HG03097 (cell line): ENCODE results near the gene ALG14.
"Not testable (repeated sequence)": the region's sequence is repeated elsewhere in the genome, so short reads cannot be mapped to it uniquely, and the experiment has no call there.

Experiments
- ATAC-seq: cut with Tn5 transposase; IDR thresholded peaks from one replicate; pipeline ENCODE4 v1.9.1; 2021; ENCODE audit not compliant: unreplicated experiment, low FRiP score

Gene ALG14

GRCh38 chr1:95088303-95088702 is 15.6 kb upstream of the ALG14 start:
- ATAC-seq, result no peak

DNA sequence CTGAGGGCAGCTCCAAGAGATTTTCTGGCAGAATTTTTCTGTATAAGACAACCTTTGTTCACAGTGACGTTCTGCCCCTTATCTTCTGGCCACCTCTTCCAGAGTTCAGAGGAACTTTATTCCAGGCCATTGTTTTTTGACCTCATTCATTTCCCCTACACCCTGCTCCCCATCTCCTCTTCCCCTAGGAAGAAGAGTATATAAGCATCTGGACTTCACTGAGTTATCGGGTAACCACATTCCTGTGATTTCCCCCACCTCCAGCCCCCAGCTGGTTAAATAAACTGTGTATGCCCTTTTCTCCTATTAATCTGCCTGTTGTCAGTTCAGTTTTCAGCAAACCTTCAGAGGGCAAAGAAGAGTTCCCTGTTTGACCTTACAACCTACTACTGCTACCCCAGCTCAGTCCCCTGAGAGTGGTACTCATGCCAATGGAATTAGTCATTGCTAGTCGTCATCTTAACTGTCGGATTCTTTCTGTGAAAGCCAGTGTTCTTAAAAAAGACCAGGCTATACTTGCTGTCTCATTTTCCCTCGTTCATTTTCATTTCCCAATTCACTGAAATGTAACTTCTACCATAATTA is 14.3 kb upstream of the ALG14 start:
- no peak for ATAC-seq

DNA sequence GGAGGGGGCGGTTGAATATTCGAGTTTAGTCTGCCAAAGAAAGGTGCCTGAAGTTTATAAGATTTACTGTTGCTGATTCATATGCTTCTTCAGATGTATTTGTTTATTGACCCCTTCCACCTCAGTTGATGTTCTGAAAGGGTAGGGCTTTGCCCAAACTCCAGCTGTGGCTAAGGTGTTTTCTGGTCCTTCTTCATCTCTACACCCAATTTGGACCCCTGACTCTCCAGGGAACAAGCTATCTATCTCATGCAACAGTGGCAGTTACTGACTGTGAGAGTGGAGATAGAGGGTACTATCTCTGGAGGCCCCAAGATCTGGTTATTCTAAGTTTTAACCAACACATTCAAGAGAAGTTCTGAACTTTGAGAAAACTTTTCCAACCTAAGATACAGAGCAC is 12.6 kb upstream of the ALG14 start:
- no peak for ATAC-seq

DNA sequence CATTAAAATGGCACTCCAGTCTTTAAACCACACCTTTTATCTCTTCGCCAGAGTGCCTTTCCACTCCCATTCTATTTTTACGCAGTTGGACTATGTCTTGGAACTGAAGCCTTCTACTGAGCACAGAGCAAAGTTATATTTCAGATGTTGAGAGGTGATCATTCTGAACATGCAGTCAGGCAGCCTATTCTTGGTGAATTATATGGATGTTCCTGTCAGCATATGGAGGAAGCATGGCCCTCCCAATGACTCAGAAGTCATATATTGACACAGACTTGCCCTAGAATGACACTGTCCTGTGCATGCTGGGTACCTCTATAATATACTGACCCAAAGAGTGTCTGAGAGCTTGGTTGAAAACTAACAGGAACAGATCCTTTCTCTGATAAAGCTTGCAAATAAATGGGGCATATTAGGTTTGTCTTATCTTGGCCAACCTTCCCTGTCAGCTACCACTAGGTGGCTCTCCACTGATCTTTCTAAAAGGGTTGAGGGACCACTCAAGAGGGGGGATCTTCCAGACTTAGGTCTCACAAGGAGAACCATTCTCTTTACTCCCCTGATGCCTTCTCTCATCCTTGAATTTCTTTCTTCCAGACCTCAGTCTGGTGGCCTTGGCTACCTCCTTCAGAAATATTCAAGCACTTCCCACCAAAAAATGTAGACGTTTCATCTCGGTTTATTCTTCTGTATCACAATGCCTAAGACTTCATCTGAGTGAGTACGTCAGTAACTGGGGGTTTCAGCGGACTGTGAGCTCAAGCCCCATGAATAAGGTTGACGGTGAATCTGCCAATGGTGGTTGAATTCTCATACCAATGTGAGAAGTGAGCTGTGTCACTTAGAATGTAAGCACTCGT is 11.8 kb upstream of the ALG14 start:
- peak; percentile 62 for ATAC-seq

DNA sequence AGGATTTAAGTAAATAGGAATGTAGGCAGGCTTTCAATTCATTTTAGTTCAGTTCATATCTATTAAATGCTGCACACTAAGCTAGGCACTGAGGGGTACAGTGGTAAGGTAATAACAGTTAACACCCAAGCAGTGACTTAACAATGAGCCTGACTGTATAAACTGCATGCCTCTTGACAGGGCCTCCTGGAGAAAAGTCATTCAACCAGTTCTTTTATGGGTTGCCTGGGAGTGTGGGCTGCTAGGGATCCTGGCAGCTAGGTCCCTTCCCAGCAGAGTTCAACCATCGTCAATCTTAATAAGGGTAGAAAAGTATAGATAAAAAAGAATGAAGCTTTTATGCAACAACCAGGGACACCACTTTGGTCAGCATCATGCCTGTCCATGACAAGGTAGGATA is 8.1 kb upstream of the ALG14 start:
- ATAC-seq, result no peak

GRCh38 chr1:95080446-95080845 is 7.7 kb upstream of the ALG14 start:
- ATAC-seq, result no peak

DNA sequence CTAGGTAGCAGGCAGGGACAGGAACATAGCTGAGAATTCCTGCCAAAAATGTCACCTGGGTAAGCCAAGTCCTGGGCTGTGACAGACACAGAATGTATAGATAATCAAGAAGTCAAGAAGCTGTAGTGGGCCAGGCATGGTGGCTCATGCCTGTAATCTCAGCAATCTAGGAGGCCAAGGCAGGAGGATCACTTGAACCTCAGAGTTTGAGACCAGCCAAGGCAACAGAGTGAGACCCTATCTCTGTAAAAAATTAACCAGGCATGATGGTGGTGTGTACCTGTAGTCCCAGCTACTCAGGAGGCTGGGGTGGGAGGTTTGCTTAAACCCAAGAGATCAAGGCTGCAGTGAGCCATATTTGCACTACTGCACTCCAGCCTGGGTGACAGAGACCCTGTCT is 3.3 kb upstream of the ALG14 start:
- no peak for ATAC-seq

DNA sequence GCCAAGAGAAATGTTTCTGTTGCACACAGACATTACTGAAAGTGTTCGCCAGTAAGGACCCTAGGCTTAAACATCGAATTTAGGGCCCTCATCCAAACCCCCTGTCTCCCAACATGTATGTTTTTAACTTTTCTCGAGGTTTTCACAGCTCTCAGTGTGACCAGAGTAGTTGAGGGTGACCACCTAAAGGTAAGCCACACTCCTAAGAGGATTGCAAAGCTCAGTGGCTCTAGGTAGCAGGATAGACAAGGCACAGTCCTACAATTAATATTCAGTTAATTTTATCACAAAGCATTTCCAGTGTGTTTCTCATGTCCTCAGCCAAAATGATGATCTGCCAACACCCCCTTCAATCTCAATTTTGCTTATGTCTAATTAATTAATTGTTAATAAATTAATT is 695 bp upstream of the ALG14 start:
- ATAC-seq, result no peak

- ATAC-seq, result no peak
These were observed 634 bp downstream of the ALG14 start for GRCh38 chr1:95072117-95072516.

- ATAC-seq, result no peak
These were observed 1.2 kb downstream of the ALG14 start for GRCh38 chr1:95071539-95071938.

GRCh38 chr1:95069710-95070093 is 3.0 kb downstream of the ALG14 start:
- no peak for ATAC-seq

- no peak for ATAC-seq
These were observed 3.6 kb downstream of the ALG14 start for GRCh38 chr1:95068956-95069709.

- ATAC-seq, result no peak
These were observed 5.2 kb downstream of the ALG14 start for GRCh38 chr1:95067568-95067967.

DNA sequence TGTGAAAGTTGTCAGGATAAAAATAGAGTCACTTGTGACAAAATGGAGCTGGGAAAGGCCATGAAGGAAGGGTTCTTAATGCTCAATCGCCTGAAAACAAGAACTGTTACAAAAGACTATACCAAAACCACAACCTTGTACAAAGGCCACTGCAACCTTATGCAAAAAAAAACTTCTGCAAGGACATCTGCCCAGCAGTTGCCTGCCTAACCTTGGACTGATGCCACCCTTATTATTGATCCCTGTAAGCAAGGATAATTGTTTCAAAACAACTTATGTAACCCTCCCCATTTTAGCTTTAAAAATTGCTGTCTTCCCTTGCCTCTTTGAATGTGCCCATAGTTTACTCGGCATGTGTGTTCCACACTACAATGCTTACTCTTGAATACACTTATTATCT is 5.7 kb downstream of the ALG14 start:
- no peak for ATAC-seq

- ATAC-seq, result no peak
These were observed 11.2 kb downstream of the ALG14 start for GRCh38 chr1:95061445-95062006.

DNA sequence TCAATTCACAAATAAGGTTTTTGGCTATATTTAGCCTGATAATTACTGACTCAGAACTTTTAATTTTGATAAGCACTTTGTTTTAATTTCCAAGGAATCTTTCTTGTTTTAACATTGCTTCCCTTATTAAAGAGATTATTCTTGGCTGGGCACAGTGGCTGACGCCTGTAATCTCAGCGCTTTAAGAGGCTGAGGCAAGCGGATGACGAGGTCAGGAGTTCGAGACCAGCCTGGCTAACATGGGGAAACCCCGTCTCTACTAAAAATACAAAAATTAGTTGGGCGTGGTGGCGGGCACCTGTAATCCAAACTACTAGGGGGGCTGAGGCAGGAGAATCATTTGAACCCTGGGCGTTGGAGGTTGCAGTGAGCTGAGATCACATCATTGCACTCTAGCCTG is 13.8 kb downstream of the ALG14 start:
- ATAC-seq, result no peak

DNA sequence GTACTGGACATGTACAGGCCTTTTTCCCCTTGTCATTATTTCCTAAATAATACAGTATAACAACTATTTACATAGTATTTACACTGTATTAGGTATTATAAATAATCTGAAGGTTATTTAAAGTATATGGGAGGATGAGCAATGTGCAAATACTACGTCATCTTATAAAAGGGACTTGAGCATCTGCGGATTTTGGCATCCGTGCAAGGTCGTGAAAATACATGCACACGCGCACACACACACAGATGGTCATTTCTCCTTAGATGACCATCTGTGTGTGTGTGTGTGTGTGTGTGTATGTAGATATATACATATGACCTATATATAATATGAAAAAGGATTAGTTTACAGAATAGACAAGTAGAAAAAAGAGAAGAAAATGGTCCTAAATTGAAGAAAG is 15.4 kb downstream of the ALG14 start:
- no peak for ATAC-seq

DNA sequence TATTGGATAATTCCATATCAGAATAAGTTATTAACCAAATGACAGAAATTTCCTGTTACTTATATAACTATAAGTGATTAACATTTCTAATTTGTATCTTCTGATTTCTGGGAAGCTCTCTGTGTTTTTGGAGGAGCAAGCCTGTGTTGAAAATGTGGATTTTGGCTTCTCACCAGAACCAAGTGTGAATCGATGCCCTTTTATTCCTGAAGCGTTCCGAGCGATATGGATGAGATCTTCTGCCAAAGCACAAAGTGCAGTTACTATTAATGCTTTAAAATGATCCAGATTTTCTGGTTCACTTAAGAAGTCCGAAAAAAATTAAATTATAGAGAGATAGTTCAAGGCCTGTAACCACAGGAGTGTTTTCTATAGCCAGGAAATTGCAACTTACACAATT is 22.8 kb downstream of the ALG14 start:
- ATAC-seq, result no peak

GRCh38 chr1:95048317-95048716 is 24.4 kb downstream of the ALG14 start:
- no peak for ATAC-seq

GRCh38 chr1:95047624-95048023 is 25.1 kb downstream of the ALG14 start:
- not testable (repeated sequence) for ATAC-seq

GRCh38 chr1:95046359-95046758 is 26.4 kb downstream of the ALG14 start:
- no peak for ATAC-seq
